CD4-positive, alpha-beta memory T cell (primary cell): Measurements from ENCODE around the gene RNF175. TPM values are rescaled to one million over a fixed set of nuclear protein-coding genes. Genes with fewer than 3 reads are reported as not detected.

Experiments
- CTCF ChIA-PET: fragments of 350-600 bp; sonication (Branson Sonifier 250); formaldehyde crosslinking; loops from one replicate; lab custom pipeline; 2021; ENCODE audit warnings: inconsistent platforms; ENCODE audit not compliant: partially characterized antibody; lab: Charles Lee
- POLR2A ChIA-PET: fragments of 350-600 bp; sonication (Branson Sonifier 250); formaldehyde crosslinking; loops from one replicate; lab custom pipeline; 2021; ENCODE audit not compliant: partially characterized antibody; lab: Charles Lee
- DNase-seq, 5 donors: peaks; one replicate each; pipeline versions ENCODE4 v3.0.0 to v3.0.0-alpha.2; 2020 to 2022; ENCODE audit warnings: mixed read lengths in 1 of 5
- H3K27ac ChIP-seq: one replicate; pipeline ENCODE4 v1.7.0; 2013; ENCODE audit warnings: low read depth, low read length
- H3K27me3 ChIP-seq: 2 replicates; pipeline ENCODE4 v1.7.0; 2013; ENCODE audit warnings: mild to moderate bottlenecking, low read length, moderate library complexity; ENCODE audit not compliant: insufficient read depth
- H3K36me3 ChIP-seq: 2 replicates; pipeline ENCODE4 v1.7.0; 2013; ENCODE audit warnings: mild to moderate bottlenecking, low read length, moderate library complexity; ENCODE audit not compliant: insufficient read depth
- H3K4me1 ChIP-seq: 2 replicates; pipeline ENCODE4 v1.7.0; 2013; ENCODE audit warnings: mild to moderate bottlenecking, low read length, moderate library complexity; ENCODE audit not compliant: insufficient read depth
- H3K4me3 ChIP-seq, 2 donors: one replicate each; pipeline ENCODE4 v1.7.0; 2013; ENCODE audit warnings: low read length in 2 of 2, mild to moderate bottlenecking in 1 of 2
- H3K9me3 ChIP-seq, 2 donors: one replicate each; pipeline ENCODE4 v1.7.0; 2013; ENCODE audit warnings: low read length in 2 of 2, control low read depth in 1 of 2; ENCODE audit not compliant: control insufficient read depth in 1 of 2
- H3K27ac Mint-ChIP-seq, 7 donors: one replicate each; pipeline ENCODE4 v1.8.0; 2020 to 2021; ENCODE audit warnings: mixed read lengths in 7 of 7, mild to moderate bottlenecking in 6 of 7, inconsistent platforms in 3 of 7, moderate library complexity in 3 of 7
- H3K27me3 Mint-ChIP-seq, 2 donors: one replicate each; pipeline ENCODE4 v1.8.0; 2020 to 2021; ENCODE audit warnings: mixed read lengths in 2 of 2
- H3K36me3 Mint-ChIP-seq, 2 donors: one replicate each; pipeline ENCODE4 v1.8.0; 2020 to 2021; ENCODE audit warnings: mixed read lengths in 2 of 2, inconsistent platforms in 1 of 2, mild to moderate bottlenecking in 1 of 2
- H3K4me1 Mint-ChIP-seq, 4 donors: one replicate each; pipeline ENCODE4 v1.8.0; 2020 to 2021; ENCODE audit warnings: mixed read lengths in 4 of 4, mild to moderate bottlenecking in 1 of 4
- H3K4me3 Mint-ChIP-seq, 8 donors: one replicate each; pipeline ENCODE4 v1.8.0; 2020 to 2021; ENCODE audit warnings: mixed read lengths in 8 of 8, mild to moderate bottlenecking in 7 of 8, moderate library complexity in 6 of 8, inconsistent platforms in 3 of 8
- H3K9me3 Mint-ChIP-seq, 8 donors: one replicate each; pipeline ENCODE4 v1.8.0; 2020 to 2021; ENCODE audit warnings: mixed read lengths in 8 of 8, mild to moderate bottlenecking in 5 of 8, inconsistent platforms in 3 of 8, moderate library complexity in 1 of 8
- intact Hi-C: fragments of 100-400 bp; cut with micrococcal nuclease; formaldehyde crosslinking; loops from one replicate; pipeline ENCODE4 v1.15.1; 2023
- polyA plus RNA-seq, 2 donors: library from polyadenylated mRNA; unstranded; fragments of 300-500 nt; fragmentation: Illumina TruSeq; gene quantifications; one replicate each; pipeline ENCODE4 v1.2.3, GENCODE V29; 2021
- total RNA-seq, 2 experiments: library from RNA; stranded (reverse); gene quantifications; one replicate each; pipeline ENCODE4 v1.2.3, GENCODE V29; 2021

RNF175 gene
- total and polyA plus RNA-seq, 4 experiments from 2014 or later, result 0.24 to 0.67 (median 0.63) TPM

- Mint-ChIP-seq H3K9me3 (no peaks in the 10 kb centered on the region), H3K27ac (peak overlapping the region in 1 of 7 donors; percentile 78), H3K36me3 (no peaks in the 10 kb centered on the region), H3K27me3 (peaks cover 45 to 65% of the 10 kb centered on the region in 2 donors), H3K4me3 (no peak overlapping the region), H3K4me1 (peaks cover 5 to 14% (median 10%) of the 10 kb centered on the region in 4 donors)
- DNase-seq, result no peak
- H3K27me3 ChIP-seq, result peaks cover 4% of the 10 kb centered on the region
- no peak overlapping the region for H3K27ac ChIP-seq
- H3K4me3 ChIP-seq, result no peak overlapping the region
- intact Hi-C loops, result no loop called here
- ChIA-PET POLR2A (no interaction called here), CTCF (interaction anchor here (0.7 to 2.6 kb wide), 2 partner anchors 235 to 265 kb away, joined by 3 to 6 read pairs; no protein-coding TSS in a partner anchor)
- no peaks in the 10 kb centered on the region for H3K9me3 ChIP-seq
- peaks cover 14% of the 10 kb centered on the region for H3K4me1 ChIP-seq
- H3K36me3 ChIP-seq, result no peaks in the 10 kb centered on the region
Measured at GRCh38 chr4:153784166-153784699, 24.4 kb upstream of the RNF175 start.

DNA sequence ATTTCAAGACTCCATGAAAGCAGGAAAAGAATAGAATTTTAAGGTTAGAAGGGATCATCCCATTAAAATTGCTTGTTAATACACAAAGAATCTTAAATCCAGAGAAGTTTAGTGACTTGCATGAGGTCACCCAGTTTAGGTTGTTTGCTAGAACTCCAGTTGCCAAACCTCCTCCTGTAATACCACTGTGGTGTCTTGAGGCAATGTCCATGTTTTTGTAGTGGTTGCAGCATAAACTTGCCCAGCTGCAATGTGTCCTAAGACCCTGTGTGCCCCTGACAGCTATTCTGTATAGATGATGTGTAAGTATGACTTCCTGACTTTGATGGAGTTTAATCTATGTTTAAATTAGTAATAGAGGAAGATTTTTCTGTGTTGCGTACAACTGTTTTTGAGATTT lies 22.8 kb upstream of the RNF175 start:
- no peaks in the 10 kb centered on the region for H3K9me3 ChIP-seq
- no peaks in the 10 kb centered on the region for H3K36me3 ChIP-seq
- Mint-ChIP-seq H3K27me3 (peaks cover 41 to 64% of the 10 kb centered on the region in 2 donors), H3K4me3 (no peak overlapping the region), H3K4me1 (peaks cover 0 to 3% (median under 1%) of the 10 kb centered on the region in 4 donors), H3K36me3 (no peaks in the 10 kb centered on the region), H3K9me3 (peaks cover 0 to 11% (median 4%) of the 10 kb centered on the region in 8 donors), H3K27ac (no peak overlapping the region)
- H3K4me1 ChIP-seq, result no peaks in the 10 kb centered on the region
- no peak for DNase-seq
- ChIA-PET CTCF (no interaction called here), POLR2A (no interaction called here)
- H3K4me3 ChIP-seq, result no peak overlapping the region
- intact Hi-C loops, result no loop called here
- peaks cover 4% of the 10 kb centered on the region for H3K27me3 ChIP-seq
- H3K27ac ChIP-seq, result no peak overlapping the region

DNA sequence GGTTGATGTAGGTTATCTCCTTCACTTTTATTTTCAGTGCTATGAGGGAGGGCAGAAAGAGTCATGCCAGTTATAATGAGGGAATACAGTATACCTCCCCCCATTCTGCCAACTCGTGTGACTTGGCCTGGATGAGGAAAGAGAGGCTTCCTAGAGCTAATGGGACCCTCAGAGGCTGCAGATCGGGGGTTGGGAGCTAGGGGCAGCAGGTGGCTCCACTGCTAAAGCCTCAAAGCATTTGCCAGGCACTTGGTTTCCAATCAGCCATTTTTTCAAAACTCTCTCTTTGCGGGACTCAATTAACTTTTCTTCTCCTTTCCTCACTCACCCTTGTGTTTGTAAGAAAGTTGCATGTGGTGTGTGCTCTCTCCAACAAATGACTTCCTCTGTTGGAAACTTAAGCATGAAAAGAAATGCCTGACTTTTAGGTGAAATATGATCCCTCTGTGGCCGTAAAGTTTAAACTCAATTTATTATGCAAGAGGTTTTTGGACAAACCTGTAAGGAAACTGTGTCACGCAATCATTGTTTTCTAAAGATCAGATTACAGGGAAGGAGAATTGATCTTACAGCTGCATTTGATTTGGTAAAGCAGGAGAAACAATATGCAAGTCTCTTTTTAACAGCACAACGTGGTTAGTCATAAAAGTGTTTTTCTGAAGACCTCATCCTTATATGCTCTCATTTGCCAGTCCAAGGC lies 22.0 kb upstream of the RNF175 start:
- no peaks in the 10 kb centered on the region for H3K36me3 Mint-ChIP-seq
- H3K27me3 Mint-ChIP-seq, result peaks cover 34 to 59% of the 10 kb centered on the region in 2 donors
- peaks cover 4% of the 10 kb centered on the region for H3K27me3 ChIP-seq
- no peaks in the 10 kb centered on the region for H3K36me3 ChIP-seq
- H3K4me3 ChIP-seq, result no peak overlapping the region
- H3K27ac ChIP-seq, result no peak overlapping the region
- H3K4me3 Mint-ChIP-seq, result no peak overlapping the region
- H3K9me3 Mint-ChIP-seq, result peaks cover 0 to 12% (median 4%) of the 10 kb centered on the region in 8 donors
- no peaks in the 10 kb centered on the region for H3K9me3 ChIP-seq
- H3K4me1 Mint-ChIP-seq, result no peaks in the 10 kb centered on the region
- CTCF ChIA-PET, result no interaction called here
- intact Hi-C loops, result no loop called here
- POLR2A ChIA-PET, result interaction anchor here (0.6 kb wide), 1 partner anchor 12 kb away, joined by 3 read pairs; no protein-coding TSS in a partner anchor
- H3K4me1 ChIP-seq, result no peaks in the 10 kb centered on the region
- DNase-seq, result no peak
- H3K27ac Mint-ChIP-seq, result no peak overlapping the region

- Histone ChIP-seq H3K36me3 (no peaks in the 10 kb centered on the region), H3K9me3 (no peaks in the 10 kb centered on the region), H3K27ac (no peak overlapping the region), H3K4me1 (no peaks in the 10 kb centered on the region), H3K27me3 (peaks cover 5% of the 10 kb centered on the region), H3K4me3 (no peak overlapping the region)
- intact Hi-C loops, result no loop called here
- POLR2A ChIA-PET, result interaction anchor here (0.6 kb wide), 1 partner anchor 12 kb away, joined by 3 read pairs; no protein-coding TSS in a partner anchor
- DNase-seq, result no peak
- no peak overlapping the region for H3K27ac Mint-ChIP-seq
- no peaks in the 10 kb centered on the region for H3K36me3 Mint-ChIP-seq
- H3K27me3 Mint-ChIP-seq, result peaks cover 36 to 59% of the 10 kb centered on the region in 2 donors
- no peaks in the 10 kb centered on the region for H3K4me1 Mint-ChIP-seq
- CTCF ChIA-PET, result no interaction called here
- peaks cover 0 to 12% (median 4%) of the 10 kb centered on the region in 8 donors for H3K9me3 Mint-ChIP-seq
- no peak overlapping the region for H3K4me3 Mint-ChIP-seq
Measured at GRCh38 chr4:153781280-153781679, 21.5 kb upstream of the RNF175 start.

- Histone ChIP-seq H3K27me3 (peaks cover 4% of the 10 kb centered on the region), H3K27ac (no peak overlapping the region), H3K9me3 (no peaks in the 10 kb centered on the region), H3K4me3 (no peak overlapping the region), H3K36me3 (no peaks in the 10 kb centered on the region), H3K4me1 (no peaks in the 10 kb centered on the region)
- no peaks in the 10 kb centered on the region for H3K4me1 Mint-ChIP-seq
- no peak overlapping the region for H3K4me3 Mint-ChIP-seq
- POLR2A ChIA-PET, result no interaction called here
- intact Hi-C loops, result no loop called here
- CTCF ChIA-PET, result interaction anchor here (1.1 kb wide), 1 partner anchor 32 kb away, joined by 3 read pairs; no protein-coding TSS in a partner anchor
- no peak for DNase-seq
- H3K9me3 Mint-ChIP-seq, result peaks cover 0 to 12% (median 4%) of the 10 kb centered on the region in 8 donors
- peaks cover 36 to 58% of the 10 kb centered on the region in 2 donors for H3K27me3 Mint-ChIP-seq
- no peaks in the 10 kb centered on the region for H3K36me3 Mint-ChIP-seq
- no peak overlapping the region for H3K27ac Mint-ChIP-seq
Measured at GRCh38 chr4:153780876-153781275, 21.1 kb upstream of the RNF175 start.

- H3K9me3 Mint-ChIP-seq, result peaks cover 0 to 12% (median 4%) of the 10 kb centered on the region in 8 donors
- H3K27me3 Mint-ChIP-seq, result peaks cover 35 to 55% of the 10 kb centered on the region in 2 donors
- Histone ChIP-seq H3K27ac (no peak overlapping the region), H3K36me3 (no peaks in the 10 kb centered on the region), H3K4me1 (no peaks in the 10 kb centered on the region), H3K9me3 (no peaks in the 10 kb centered on the region), H3K27me3 (peaks cover 3% of the 10 kb centered on the region), H3K4me3 (no peak overlapping the region)
- ChIA-PET POLR2A (no interaction called here), CTCF (interaction anchor here (1.1 kb wide), 1 partner anchor 31 kb away, joined by 3 read pairs; no protein-coding TSS in a partner anchor)
- intact Hi-C loops, result no loop called here
- H3K4me1 Mint-ChIP-seq, result no peaks in the 10 kb centered on the region
- H3K36me3 Mint-ChIP-seq, result no peaks in the 10 kb centered on the region
- no peak overlapping the region for H3K27ac Mint-ChIP-seq
- DNase-seq, result no peak
- no peak overlapping the region for H3K4me3 Mint-ChIP-seq
Measured at GRCh38 chr4:153780221-153780620, 20.4 kb upstream of the RNF175 start.

- Histone ChIP-seq H3K4me3 (no peak overlapping the region), H3K27ac (no peak overlapping the region), H3K36me3 (no peaks in the 10 kb centered on the region), H3K9me3 (no peaks in the 10 kb centered on the region), H3K4me1 (no peaks in the 10 kb centered on the region), H3K27me3 (peaks cover 3% of the 10 kb centered on the region)
- H3K27me3 Mint-ChIP-seq, result peaks cover 39 to 49% of the 10 kb centered on the region in 2 donors
- H3K36me3 Mint-ChIP-seq, result no peaks in the 10 kb centered on the region
- no peaks in the 10 kb centered on the region for H3K4me1 Mint-ChIP-seq
- ChIA-PET POLR2A (no interaction called here), CTCF (no interaction called here)
- no peak overlapping the region for H3K27ac Mint-ChIP-seq
- no peak for DNase-seq
- peaks cover 0 to 12% (median 4%) of the 10 kb centered on the region in 8 donors for H3K9me3 Mint-ChIP-seq
- H3K4me3 Mint-ChIP-seq, result no peak overlapping the region
- intact Hi-C loops, result no loop called here
Measured at GRCh38 chr4:153778383-153778782, 18.6 kb upstream of the RNF175 start.
